GM19025 (cell line): ENCODE data around the gene PTPN13.

Experiments used
- ATAC-seq: cut with Tn5 transposase; IDR thresholded peaks from one replicate; pipeline ENCODE4 v1.9.1; 2021; ENCODE audit warnings: mild to moderate bottlenecking, low read depth, moderate library complexity; ENCODE audit not compliant: unreplicated experiment

The PTPN13 gene

DNA sequence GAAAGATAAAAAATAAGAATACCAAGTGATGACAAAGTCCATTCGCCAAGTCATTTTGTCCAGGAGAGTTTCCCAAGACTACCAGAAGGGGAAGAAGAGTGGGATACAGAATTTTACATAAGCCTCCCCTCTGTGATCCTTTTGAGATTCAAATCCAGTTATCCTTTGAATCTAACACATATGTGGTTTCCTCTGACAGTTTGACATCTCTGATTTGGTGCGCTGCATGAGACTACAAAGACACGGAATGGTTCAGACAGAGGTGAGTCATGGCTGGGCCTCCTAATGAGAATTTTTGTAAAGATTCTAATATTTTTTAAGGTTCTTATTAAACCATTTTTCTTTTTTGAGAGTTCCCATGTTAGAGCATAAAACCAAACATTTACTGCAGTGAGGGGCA is 216.7 kb downstream of the PTPN13 start:
- ATAC-seq, result no peak

DNA sequence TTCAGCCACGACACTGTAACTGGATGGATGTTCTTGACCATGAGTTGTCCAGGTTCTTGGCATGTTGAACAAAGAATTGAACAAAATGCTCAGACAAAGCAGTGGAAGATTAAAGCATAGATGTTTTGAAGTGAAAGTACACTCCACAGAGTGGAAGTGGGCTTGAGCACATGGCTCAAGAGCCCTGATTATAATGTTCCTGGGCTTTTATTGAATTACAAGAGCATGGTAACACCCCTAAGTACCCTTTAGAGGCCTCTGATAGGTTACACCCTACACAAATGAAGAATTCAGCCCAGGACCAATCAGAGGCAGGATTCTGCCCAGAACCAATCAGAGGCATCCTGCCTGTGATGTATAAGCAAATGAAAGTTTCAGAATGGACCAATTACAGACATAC is 221.5 kb downstream of the PTPN13 start:
- no peak for ATAC-seq

DNA sequence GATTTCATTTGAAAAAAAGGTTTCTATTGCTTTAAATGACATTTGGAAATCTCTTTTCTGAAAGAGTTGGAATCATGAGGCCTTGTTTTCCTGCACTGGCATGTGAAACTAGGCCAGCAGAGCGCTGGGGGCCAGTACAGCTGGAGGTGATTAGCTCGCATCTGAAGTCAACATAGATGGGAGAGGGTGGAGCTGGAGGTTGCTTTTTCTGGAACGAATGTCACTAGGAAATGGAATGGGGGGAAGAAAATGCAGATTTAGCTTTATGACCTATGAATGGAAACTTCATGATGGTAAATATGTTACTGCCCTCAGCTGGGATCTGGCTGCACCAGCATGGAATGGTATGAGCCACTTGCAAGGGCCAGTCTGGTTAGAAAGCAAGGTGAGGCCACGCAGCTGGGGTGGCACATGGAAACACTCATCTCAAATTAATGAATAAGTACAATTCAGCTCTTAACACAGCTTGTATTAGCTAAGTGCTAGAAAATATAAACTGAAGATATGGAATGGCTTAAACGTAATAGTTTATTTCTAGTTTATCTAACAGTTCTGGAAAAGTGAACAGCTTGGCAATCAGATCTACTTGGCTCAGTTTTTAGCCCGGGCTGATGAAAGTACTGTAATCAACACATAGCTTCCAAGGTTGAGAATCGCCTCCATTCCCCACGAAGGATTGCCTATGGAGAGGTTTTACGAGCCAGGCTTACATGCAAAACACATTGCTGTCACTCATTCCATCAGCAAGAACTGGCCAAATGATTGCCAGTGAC is 222.6 kb downstream of the PTPN13 start:
- no peak for ATAC-seq

DNA sequence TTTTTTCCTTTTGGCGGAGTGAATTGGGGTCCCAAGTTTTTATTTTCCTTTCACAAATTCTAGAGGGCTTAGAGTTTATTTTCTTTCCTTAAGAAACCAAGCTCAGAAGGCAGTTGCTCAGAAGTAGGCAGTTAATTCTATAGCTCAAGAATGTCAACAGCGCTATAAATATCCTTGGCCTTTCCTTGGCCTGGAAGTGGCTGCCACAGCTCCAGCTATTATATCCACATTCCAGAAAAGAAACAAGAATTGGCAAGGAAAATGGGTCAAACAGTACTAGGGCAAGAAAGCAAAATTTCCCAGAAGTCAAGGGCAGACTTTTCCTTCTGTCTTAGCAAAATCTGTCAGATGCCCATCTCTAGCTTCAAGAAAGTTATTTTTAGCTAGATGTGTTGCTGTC is 224.1 kb downstream of the PTPN13 start:
- no peak for ATAC-seq

DNA sequence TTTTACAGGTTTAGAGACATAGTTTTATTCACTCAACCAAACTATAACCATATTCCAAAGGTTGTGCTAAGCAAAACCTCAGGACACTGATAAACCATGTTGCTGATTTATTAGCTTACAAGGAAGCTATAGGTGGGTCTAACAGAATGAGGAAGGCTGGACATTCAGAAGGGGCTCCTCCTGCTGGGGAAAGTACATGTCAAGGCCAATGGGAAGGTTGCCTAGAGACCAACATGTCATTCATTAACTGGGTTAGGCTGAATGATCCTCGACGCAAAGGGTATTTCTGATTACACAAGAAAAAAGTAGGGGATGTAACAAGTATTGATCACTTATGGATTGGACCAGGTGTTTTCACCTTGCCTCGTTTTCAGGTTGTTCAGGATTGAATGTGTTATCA is 224.7 kb downstream of the PTPN13 start:
- ATAC-seq, result no peak

DNA sequence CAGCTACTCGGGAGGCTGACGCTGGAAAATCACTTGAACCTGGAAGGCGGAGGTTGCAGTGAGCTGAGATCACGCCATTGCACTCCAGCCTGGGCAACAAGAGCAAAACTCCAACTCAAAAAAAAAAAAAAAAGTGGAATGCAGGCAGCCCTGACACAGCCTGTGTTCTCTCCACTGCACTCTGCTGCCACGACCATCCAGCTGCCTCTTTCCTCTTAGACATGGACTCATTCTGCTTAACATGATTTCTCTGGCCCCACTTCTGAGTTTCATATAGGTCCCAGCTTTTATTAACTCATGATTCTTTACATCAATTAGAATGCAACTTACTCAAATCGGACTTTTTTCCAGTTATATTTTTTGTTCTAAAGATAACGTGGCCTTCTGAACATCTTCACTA is 225.4 kb downstream of the PTPN13 start:
- no peak for ATAC-seq

DNA sequence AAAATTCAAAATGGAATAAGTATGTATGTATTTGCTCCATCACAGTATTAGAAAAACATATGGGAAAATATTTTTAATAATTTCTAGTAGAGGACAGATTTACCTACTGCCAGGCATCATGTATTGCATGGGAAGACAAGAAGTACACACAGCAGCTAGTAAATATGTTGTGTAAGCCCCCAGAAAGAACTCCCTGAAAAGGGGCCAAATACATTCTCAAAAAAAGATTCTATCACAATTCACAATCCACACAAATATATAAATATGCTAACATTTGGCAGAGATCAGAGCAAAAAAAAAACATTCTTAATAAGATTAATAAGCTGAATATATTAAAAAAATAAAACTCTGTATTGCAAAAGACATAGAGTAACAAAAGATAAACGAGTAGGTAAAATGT is 227.0 kb downstream of the PTPN13 start:
- ATAC-seq, result no peak

DNA sequence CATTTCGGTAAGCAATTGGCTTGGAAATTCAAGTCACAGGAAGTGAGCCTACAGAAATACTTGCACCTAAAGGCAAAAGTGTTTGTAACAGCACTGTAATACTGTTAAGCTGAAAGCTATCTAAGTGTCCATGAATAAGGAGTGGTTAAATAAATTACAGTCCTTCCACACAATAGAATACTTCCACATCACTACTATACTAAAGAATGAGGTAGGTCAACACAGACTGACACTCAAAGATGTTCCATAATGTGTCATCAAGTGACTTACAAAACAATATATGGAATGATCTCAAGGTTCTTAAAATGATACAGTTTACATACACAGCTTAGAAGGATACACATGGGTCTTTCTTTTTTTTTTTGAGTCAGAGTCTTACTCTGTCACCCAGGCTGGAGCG is 228.0 kb downstream of the PTPN13 start:
- no peak for ATAC-seq

DNA sequence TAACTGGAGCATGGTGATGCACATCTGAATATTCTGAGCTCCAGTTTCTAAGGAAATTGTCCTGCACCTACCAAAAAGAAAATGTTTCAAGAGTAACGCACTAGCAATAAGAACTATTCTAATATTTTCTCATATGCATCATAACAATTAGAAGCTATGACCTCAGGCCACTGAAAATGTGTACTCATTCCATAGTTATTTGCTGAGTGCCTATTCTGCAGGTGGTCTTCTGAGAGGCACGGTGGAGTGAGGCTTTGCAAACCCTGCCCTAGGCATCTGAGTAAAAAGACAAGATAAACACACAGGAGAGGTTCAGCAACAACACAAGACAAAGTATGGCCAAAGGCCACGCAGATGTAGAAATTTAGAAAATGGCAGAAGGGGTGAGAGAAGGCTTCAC is 231.4 kb downstream of the PTPN13 start:
- no peak for ATAC-seq

DNA sequence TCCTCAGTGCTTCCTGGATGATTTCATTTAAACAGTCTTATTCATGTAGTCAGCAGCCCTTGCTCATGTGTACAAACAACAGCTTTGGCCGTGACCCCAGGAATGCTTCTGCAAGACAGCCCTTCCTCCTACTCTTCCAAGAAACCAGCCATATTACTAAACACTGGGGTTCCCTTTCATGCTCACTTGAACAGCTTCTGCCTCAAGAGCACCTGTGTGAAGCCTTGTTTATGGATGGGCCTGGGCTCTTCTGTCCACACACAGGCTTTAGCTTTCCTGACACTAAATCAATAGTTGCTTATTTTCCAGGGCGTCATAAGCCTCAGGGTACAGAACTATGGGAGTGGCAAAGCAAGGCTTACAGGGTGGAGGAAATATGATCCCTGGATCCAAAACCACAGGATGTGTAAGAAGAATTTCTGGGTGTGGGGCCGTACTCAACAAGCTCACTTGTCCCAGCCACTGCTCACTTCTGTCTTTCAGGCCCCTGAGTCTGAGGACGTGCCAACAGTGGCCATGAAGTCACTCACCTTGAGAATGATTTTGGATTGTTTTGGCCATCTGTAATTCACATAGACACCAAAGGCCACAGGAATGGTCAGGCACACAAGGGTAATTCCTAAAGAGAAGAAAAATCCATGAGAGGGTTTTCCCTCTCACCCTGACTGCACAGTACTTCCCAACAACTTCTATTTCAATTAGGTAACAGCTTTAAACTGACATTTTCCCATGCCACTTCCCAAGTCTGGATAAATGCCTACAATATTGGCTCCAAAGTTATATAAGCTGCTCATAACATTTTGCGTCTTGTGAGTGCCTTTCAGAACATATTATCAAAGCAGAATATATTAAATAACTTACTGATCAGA is 237.4 kb downstream of the PTPN13 start:
- no peak for ATAC-seq

DNA sequence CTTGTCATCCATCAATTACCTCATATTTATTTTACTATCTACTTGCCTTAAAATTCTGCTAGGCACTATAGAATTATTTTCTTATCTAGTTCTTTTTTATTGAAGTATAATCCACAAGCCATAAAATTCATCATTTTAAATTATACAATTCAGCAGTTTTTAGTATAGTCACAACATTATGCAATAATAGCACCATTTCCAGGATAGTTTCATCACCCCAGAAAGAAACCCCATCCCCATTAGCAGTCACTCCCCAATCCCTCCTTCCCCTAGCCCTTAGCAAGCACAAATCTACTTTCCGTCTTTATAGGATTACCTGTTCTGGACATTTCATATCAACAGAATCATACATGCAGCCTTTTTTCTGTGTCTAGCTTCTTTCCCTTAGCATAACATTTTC is 239.5 kb downstream of the PTPN13 start:
- no peak for ATAC-seq

DNA sequence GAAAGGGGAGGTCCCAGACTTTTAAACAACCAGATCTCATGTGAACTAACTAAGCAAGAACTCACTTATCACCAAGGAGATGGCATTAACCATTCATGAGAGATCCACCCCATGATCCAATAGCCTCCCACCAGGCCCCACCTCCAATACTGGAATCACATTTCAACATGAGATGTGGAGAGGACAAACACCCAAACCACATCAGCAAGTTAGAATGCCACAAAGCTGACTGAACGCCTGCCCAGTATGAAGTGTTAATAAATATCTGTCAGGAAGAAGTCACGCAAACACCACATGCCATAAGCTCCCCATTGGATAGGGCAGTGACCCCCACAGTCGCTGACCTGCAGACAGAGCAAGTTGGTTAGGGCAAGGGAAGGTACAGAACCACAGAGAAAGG is 240.8 kb downstream of the PTPN13 start:
- no peak for ATAC-seq

DNA sequence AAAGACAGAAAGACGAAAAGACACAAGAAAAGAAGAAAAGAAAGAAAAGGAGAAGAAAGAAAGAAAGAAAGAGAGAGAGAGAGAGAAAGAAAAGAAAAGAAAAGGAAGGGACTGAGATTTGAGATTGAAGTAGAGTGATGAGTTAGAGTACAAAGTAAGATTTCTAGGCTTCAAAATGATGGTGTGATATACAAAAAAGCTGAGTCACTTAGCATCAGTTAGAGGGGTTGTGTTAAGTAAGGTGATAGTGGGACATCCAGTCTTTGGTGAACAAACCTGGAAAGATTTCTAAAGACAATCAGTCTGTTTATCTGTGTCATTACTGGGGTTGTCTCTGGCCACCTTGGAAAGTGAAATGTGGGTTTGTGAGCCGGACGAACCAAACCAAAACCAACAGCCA is 241.6 kb downstream of the PTPN13 start:
- ATAC-seq, result no peak

DNA sequence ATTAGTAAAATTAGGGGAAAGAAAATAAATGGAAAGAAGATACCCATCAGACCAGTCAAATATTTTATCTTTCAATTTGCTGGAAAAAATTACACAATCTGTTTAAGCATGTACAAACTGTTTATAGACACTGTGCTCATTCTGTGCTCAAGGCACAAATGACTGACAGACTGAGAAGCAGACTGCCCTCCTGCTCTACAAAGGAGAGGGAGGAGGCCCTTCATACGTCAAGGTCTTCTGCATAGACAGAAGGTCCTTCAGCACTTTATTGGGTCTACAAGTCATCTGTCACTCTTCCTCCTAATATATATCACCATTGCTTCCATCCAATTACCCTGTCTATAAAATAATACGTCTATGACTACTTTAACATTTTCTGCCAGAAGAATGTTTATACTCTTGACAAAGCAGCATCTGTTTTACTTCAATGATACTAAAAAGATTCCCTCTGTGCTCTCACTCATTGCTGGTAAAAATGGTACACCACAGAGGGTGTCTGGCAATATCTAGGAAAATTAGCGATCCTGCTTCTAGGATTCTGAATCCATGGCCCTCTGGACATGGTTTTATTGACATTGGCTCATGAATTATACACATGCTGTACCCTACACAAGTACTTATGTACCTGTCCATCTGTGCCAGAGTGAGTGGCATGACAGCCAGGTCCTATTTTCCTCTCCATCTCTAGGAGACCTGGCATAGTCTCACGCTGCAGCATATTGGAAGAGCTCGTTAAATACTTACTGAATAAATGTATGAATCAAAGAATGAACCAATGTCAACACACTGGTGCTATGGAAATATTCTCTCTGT is 243.8 kb downstream of the PTPN13 start:
- no peak for ATAC-seq

DNA sequence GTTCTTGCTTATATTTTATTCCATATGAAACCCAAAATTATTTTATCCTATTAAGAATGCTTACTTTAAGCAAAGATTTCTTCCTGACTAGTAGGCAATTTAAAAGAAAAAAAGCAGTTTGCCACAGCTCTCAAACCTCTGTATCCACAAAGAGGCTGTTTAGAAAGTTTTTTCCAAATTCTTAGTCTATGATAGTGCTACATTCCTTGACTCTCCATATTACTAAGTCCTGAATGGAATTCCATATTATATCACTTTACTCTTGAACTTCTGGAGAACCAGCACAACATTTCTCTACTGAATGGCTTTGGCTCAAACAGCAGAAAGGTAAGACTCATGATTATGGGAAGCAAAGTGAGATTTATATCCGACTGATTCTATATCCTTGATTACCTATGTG is 246.7 kb downstream of the PTPN13 start:
- no peak for ATAC-seq

DNA sequence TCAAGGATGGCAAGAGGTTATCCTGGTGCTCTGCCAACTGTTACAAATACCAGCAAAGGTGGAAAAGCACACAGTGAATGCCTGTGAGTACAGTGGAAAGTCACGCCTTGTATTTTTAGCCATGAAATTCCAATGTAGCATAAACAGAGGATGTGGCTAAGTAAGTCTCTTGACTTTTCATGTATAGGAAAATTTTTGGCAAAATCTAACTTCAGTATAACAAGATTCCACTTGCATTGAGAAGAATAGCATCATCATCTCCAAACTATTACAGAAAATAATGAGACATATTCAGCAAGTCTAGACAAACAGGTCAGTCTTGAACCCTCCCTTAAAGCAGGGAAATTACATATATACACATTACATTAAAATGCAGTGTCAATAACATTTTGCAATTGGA is 247.2 kb downstream of the PTPN13 start:
- no peak for ATAC-seq

DNA sequence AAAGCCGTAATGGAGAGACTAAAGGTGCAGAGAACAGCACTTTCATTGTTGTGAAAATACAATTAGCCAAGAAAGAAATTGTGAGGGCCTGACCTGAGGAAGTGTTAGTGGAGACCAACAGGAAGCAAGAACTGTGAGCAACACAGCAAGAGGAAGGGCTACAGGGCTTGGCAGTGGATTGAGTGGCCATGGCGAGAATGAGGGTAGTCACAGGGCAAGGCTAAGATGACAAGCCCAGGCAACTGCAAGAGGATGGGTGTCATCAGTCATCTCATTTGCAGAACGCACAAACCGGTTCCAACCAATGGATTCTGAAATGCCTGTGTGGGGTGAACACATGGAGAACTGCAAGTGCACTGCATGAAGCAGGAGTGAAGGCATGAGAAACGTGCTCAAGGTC is 251.5 kb downstream of the PTPN13 start:
- ATAC-seq, result no peak

DNA sequence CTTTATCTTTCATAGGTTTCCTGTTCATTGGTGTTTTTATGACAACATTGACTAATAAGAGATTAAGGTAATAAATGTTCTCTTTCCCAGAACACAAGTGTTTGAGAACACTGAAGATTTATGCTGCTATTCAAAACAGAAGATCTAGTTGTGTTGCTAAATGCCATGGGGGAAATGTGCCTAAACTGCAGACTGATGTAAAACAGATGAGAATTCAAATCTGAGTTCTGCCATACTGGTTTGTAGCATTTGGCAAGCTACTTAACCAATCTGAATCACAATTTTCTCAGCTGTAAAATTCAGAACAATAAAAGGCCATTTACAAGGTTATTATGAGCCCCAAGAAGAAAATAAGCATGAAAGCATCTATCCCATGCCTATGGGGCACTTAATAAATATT is 252.8 kb downstream of the PTPN13 start:
- ATAC-seq, result no peak

DNA sequence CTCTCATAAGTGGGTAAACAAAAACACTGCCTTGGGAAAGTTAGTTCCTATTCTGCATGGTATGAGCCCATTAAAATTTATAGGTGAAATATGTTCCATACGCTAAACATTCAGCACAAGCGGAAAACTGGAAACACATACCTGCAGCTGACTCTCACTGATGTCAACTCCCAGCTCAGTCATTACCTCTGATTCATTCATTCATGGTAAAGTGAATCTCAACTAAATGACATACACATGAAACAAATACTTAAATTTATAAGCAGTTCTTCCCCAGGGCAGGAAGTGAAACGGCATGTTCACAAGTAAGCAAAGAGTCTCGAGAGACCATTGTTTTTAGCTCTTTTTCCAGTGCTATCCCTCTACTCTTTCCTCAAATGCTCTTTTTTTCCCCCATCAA is 253.5 kb downstream of the PTPN13 start:
- no peak for ATAC-seq

DNA sequence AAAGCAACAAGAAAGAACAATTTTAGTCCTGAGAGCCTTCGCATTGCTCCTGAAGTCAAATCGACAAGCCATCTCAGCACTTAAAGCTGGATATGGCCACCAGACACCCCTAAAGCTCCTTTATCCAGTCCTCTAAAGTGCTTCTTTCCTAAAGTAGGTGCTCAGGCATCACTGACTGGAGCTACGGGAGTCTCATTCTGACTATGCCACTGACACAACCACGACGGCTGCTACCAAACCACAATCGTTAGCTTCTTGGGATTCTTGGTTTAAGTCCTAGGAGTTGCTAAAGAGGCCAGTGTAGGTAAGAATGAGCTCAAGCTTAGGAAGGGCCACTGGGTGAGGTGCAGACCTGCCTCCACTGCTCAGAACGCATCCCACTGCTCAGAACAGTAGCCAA is 254.0 kb downstream of the PTPN13 start:
- no peak for ATAC-seq
